Uterus (tissue), 2 donors: ENCODE data around the gene CDC42BPA.

Experiments used
- POLR2A ChIP-seq, 2 donors: fragments of 450-650 bp; IDR thresholded peaks; one replicate each; pipeline ENCODE4 v1.6.1; 2016; ENCODE audit warnings: antibody characterized with exemption in 2 of 2, mild to moderate bottlenecking in 1 of 2, moderate library complexity in 1 of 2
- TF ChIP-seq, protein P1 (sequence below), 4 experiments: fragments of 200-600 bp in 2 of 4; fragments of 450-650 bp in 2 of 4; sonication (generic) in 2 of 4; IDR thresholded peaks; one replicate each; pipeline ENCODE4 v1.5.1; 2016 to 2019; ENCODE audit warnings: antibody characterized with exemption in 4 of 4, mild to moderate bottlenecking in 2 of 4, moderate library complexity in 1 of 4

DNA sequence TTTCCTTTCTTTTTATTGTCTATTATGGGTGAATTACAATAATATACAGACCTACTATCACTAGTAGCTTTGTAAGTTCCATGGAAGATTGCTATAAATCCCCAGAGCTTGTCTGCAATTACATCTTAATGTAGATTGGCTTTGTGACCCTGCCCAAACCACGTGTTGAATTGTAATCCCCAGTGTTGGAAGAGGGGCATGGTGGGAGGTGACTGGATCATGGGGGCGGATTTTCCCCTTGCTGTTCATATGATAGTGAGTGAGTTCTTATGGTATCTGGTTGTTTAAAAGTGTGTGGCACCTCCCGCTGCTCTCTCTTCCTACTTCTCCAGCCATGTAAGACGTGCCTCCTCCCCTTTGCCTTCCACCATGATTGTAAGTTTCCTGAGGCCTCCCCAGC lies 34.9 kb upstream of the CDC42BPA start:
- TF ChIP-seq POLR2A (IDR thresholded peaks at IDR 0.05) = no peak
- TF ChIP-seq, protein P1, sequence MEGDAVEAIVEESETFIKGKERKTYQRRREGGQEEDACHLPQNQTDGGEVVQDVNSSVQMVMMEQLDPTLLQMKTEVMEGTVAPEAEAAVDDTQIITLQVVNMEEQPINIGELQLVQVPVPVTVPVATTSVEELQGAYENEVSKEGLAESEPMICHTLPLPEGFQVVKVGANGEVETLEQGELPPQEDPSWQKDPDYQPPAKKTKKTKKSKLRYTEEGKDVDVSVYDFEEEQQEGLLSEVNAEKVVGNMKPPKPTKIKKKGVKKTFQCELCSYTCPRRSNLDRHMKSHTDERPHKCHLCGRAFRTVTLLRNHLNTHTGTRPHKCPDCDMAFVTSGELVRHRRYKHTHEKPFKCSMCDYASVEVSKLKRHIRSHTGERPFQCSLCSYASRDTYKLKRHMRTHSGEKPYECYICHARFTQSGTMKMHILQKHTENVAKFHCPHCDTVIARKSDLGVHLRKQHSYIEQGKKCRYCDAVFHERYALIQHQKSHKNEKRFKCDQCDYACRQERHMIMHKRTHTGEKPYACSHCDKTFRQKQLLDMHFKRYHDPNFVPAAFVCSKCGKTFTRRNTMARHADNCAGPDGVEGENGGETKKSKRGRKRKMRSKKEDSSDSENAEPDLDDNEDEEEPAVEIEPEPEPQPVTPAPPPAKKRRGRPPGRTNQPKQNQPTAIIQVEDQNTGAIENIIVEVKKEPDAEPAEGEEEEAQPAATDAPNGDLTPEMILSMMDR (IDR thresholded peaks at IDR 0.05) = no peak
